GM23338 (cell line): ENCODE results near the gene SLC25A10. TPM values are rescaled to one million over a fixed set of nuclear protein-coding genes. Genes with fewer than 3 reads are reported as not detected.

Source experiments
- ATAC-seq: fragments of 200-7000 bp; cut with Tn5 transposase; 3 replicates; pipeline ENCODE4 v1.9.1; 2020
- DNase-seq: peaks from one replicate; pipeline ENCODE4 v3.0.0-alpha.2; 2015; ENCODE audit warnings: low spot score
- H2AFZ ChIP-seq: fragments of 200-600 bp; sonication (generic); 2 replicates; pipeline ENCODE4 v1.8.0; 2016; ENCODE audit warnings: antibody characterized with exemption, mild to moderate bottlenecking, moderate library complexity
- H3F3A ChIP-seq: fragments of 200-600 bp; sonication (generic); replicated peaks from 2 replicates; pipeline ENCODE4 v1.8.0; 2017; ENCODE audit warnings: antibody characterized with exemption, mixed run types, low read depth
- H3K27ac ChIP-seq: fragments of 200-600 bp; sonication (generic); 2 replicates; pipeline ENCODE4 v1.6.1; 2016; ENCODE audit warnings: low read depth
- H3K27me3 ChIP-seq: fragments of 200-600 bp; sonication (generic); 2 replicates; pipeline ENCODE4 v1.8.0; 2016; ENCODE audit warnings: mild to moderate bottlenecking, mixed run types, moderate library complexity; ENCODE audit not compliant: insufficient read depth
- H3K36me3 ChIP-seq: fragments of 200-600 bp; sonication (generic); 2 replicates; pipeline ENCODE4 v1.8.0; 2016; ENCODE audit warnings: mild to moderate bottlenecking; ENCODE audit not compliant: insufficient read depth
- H3K4me1 ChIP-seq: fragments of 200-600 bp; sonication (generic); 2 replicates; pipeline ENCODE4 v1.8.0; 2016; ENCODE audit warnings: mild to moderate bottlenecking, moderate library complexity; ENCODE audit not compliant: insufficient read depth
- H3K4me2 ChIP-seq: fragments of 200-600 bp; sonication (generic); 2 replicates; pipeline ENCODE4 v1.7.1; 2017; ENCODE audit warnings: mixed run types
- H3K4me3 ChIP-seq: fragments of 200-600 bp; sonication (generic); 2 replicates; pipeline ENCODE4 v1.6.1; 2016; ENCODE audit warnings: mixed run types
- H3K79me2 ChIP-seq: fragments of 200-600 bp; sonication (generic); replicated peaks from 2 replicates; pipeline ENCODE4 v1.8.0; 2017; ENCODE audit warnings: mild to moderate bottlenecking; ENCODE audit not compliant: insufficient read depth
- H3K9me2 ChIP-seq: fragments of 200-600 bp; sonication (generic); 2 replicates; pipeline ENCODE4 v1.8.0; 2017; ENCODE audit not compliant: insufficient read depth
- H4K20me1 ChIP-seq: fragments of 200-600 bp; sonication (generic); replicated peaks from 2 replicates; pipeline ENCODE4 v1.8.0; 2017; ENCODE audit warnings: mild to moderate bottlenecking; ENCODE audit not compliant: insufficient read depth
- H3K27ac Mint-ChIP-seq: 2 replicates; pipeline ENCODE4 v1.8.0; 2020; ENCODE audit warnings: inconsistent platforms, mild to moderate bottlenecking, moderate library complexity, mixed read lengths
- H3K27me3 Mint-ChIP-seq: 3 replicates; pipeline ENCODE4 v1.8.0; 2022; ENCODE audit warnings: low read depth, mild to moderate bottlenecking, moderate library complexity, mixed read lengths, inconsistent platforms; ENCODE audit not compliant: insufficient read depth, poor library complexity
- H3K36me3 Mint-ChIP-seq: 3 replicates; pipeline ENCODE4 v1.8.0; 2021; ENCODE audit warnings: low read depth, mild to moderate bottlenecking, inconsistent platforms, moderate library complexity, mixed read lengths
- H3K4me1 Mint-ChIP-seq: 3 replicates; pipeline ENCODE4 v1.8.0; 2020; ENCODE audit warnings: mild to moderate bottlenecking, inconsistent platforms, mixed read lengths
- H3K4me3 Mint-ChIP-seq: 3 replicates; pipeline ENCODE4 v1.8.0; 2021; ENCODE audit warnings: moderate library complexity, mild to moderate bottlenecking, inconsistent platforms, mixed read lengths
- H3K9me3 Mint-ChIP-seq: 3 replicates; pipeline ENCODE4 v1.8.0; 2020; ENCODE audit warnings: moderate library complexity, mild to moderate bottlenecking, inconsistent platforms, mixed read lengths
- CREB1 ChIP-seq: fragments of 250-450 bp; sonication (Bioruptor Pico); IDR thresholded peaks from 2 replicates; pipeline ENCODE4 v1.5.0; 2020; ENCODE audit warnings: low read depth, mild to moderate bottlenecking, moderate library complexity
- EZH2phosphoT487 ChIP-seq: fragments of 200-600 bp; sonication (generic); IDR thresholded peaks from one replicate; pipeline ENCODE4 v1.8.1; 2018; ENCODE audit warnings: antibody characterized with exemption; ENCODE audit not compliant: unreplicated experiment
- ZNF114 ChIP-seq: fragments of 250-450 bp; sonication (Bioruptor Pico); IDR thresholded peaks from 2 replicates; pipeline ENCODE4 v1.5.0; 2020; ENCODE audit warnings: mild to moderate bottlenecking, moderate library complexity
- polyA plus RNA-seq: library from polyadenylated mRNA; unstranded; fragments of >200 nt; fragmentation: Nextera tagmentation; extraction: Ambion mirVana; gene quantifications from 2 replicates; pipeline ENCODE4 v1.2.1, GENCODE V29; 2016
- total RNA-seq: library from RNA; depleted of rRNA; stranded (reverse); fragments of >200 nt; shearing (Covaris generic); gene quantifications from 2 replicates; pipeline ENCODE4 v1.2.3, GENCODE V29; 2014
- TF ChIP-seq, protein P1 (sequence below), 2 experiments: fragments of 200-600 bp in 1 of 2; sonication (generic) in 1 of 2; conservative IDR thresholded peaks; 2 replicates each; pipeline versions ENCODE4 v1.5.1 to v1.6.1; 2016 to 2017; ENCODE audit warnings: antibody characterized with exemption in 2 of 2, low read depth in 2 of 2, mild to moderate bottlenecking in 2 of 2, moderate library complexity in 1 of 2
- TF ChIP-seq, protein P2 (sequence below): IDR thresholded peaks from one replicate; pipeline ENCODE4 v1.6.1; 2018; ENCODE audit warnings: antibody characterized with exemption; ENCODE audit not compliant: unreplicated experiment
- TF ChIP-seq, protein P3 (sequence below): IDR thresholded peaks from 2 replicates; pipeline ENCODE4 v1.6.1; 2016; ENCODE audit warnings: antibody characterized with exemption

Gene SLC25A10
- total and polyA plus RNA-seq, 2 experiments from 2014 or later, result 25.7 to 47.4 TPM

DNA sequence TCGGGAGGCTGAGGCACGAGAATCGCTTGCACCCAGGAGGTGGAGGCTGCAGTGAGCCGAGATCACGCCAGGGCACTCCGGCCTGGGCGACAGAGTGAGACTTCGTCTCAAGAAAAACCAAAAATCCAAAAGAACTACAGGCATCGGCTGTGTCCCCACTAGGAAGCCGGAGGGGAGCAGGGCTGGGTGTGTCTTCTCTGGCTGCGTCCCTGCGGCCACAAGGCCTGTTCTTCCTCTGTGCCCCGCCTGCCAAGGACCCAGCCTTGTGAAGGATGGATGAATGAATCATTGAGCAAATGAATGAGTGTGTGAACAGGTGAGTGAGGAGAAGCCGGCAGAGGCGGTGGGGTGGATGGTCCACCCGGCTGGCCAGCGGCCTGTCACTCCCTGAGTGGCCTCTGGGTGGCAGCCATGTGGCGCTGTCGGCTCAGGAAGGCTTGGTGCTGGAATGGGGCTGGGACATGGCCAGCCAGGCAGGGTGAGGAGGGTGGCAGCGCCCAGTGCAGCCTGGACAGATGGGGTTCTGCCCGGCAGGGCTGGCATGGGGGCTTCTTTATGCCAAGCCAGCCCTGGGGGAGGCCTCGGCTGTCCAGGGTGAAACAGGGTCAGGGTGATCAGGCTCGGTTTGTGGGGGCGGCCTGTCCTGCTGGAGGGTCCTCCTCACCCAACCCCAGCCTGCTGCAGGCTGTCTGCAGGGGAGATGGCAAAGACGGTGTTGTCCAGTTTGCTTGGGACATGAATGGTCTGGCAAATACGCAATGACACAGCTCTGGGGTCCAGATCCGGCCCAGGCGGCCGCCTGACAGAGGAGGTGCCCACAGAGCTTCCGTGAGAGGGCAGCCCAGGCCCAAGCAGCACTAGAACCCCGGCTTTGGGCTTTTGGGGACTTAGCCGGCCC, 21.7 kb downstream of the SLC25A10 start:
- Histone ChIP-seq H3K79me2 (no peaks in the 10 kb centered on the region), H3K4me3 (no peak overlapping the region), H3F3A (peaks cover 12% of the 10 kb centered on the region), H3K36me3 (no peaks in the 10 kb centered on the region), H3K9me2 (no peaks in the 10 kb centered on the region), H3K27ac (peak overlapping the region; percentile 19; the same call in 1 of the 2 replicates), H3K27me3 (no peaks in the 10 kb centered on the region), H4K20me1 (no peaks in the 10 kb centered on the region), H3K4me1 (peaks cover 7% of the 10 kb centered on the region; the same call in 1 of the 2 replicates), H3K4me2 (peak overlapping the region; percentile 12; the same call in 1 of the 2 replicates), H2AFZ (peak overlapping the region; percentile 56; the same call in 1 of the 2 replicates)
- DNase-seq (peak; percentile 89), ATAC-seq (peak; percentile 87)
- peak overlapping the region; percentile 72; the same call in 1 of the 2 replicates for H3K27ac Mint-ChIP-seq
- H3K9me3 Mint-ChIP-seq, result no peaks in the 10 kb centered on the region
- H3K36me3 Mint-ChIP-seq, result no peaks in the 10 kb centered on the region
- H3K4me1 Mint-ChIP-seq, result peaks cover 24% of the 10 kb centered on the region
- H3K4me3 Mint-ChIP-seq, result no peak overlapping the region
- H3K27me3 Mint-ChIP-seq, result peaks cover 16% of the 10 kb centered on the region
- TF ChIP-seq, protein P1, sequence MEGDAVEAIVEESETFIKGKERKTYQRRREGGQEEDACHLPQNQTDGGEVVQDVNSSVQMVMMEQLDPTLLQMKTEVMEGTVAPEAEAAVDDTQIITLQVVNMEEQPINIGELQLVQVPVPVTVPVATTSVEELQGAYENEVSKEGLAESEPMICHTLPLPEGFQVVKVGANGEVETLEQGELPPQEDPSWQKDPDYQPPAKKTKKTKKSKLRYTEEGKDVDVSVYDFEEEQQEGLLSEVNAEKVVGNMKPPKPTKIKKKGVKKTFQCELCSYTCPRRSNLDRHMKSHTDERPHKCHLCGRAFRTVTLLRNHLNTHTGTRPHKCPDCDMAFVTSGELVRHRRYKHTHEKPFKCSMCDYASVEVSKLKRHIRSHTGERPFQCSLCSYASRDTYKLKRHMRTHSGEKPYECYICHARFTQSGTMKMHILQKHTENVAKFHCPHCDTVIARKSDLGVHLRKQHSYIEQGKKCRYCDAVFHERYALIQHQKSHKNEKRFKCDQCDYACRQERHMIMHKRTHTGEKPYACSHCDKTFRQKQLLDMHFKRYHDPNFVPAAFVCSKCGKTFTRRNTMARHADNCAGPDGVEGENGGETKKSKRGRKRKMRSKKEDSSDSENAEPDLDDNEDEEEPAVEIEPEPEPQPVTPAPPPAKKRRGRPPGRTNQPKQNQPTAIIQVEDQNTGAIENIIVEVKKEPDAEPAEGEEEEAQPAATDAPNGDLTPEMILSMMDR (conservative IDR thresholded peaks at IDR 0.05; ENCODE audit: low read depth in 2 of 2), result peak; percentile 82 to 98
- no peak for TF ChIP-seq ZNF114

DNA sequence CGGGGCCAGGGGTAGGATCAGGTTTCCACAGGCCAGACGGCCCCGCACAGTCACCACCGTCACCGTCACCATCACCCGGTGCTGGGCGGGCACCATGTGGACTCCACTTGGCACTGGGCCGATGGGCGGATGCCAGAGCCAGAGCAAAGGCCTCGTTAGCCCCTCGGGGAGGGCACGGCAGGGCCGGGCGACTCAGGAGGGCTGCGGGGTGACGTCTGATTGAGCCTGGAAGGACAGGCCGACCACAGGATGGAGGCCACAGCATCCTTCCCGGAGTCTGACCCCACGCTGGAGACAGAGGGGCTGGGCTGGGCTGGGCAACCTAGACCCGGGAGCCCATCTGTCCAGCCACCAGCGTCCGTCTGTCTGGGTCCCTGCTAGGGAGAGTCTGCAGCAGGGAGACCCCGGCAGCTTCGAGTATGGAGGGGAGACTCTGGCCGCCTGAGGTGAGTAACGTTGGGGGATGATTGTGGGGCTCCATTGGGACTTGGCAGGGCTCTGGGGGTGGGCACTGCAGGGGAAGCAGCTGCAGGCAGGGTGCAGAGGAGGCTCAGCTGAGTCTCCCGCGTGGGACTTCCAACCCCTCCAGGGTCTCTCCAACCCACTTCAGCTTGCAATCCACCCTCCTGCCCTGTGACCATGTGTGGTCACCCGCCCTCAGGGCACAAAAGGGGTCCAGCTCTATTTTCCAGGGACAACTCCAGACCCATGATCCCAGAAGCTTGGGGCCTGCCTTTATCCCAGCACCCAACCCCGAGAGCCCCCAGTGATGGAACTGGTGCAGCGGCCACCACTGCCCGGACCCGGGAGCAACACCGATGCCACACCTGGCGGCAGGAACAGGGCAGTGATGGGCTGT, 22.6 kb downstream of the SLC25A10 start:
- no peaks in the 10 kb centered on the region for H3K9me3 Mint-ChIP-seq
- no peak overlapping the region for H3K27ac Mint-ChIP-seq
- H3K27me3 Mint-ChIP-seq, result peaks cover 16% of the 10 kb centered on the region
- no peak overlapping the region for H3K4me3 Mint-ChIP-seq
- H3K9me2 ChIP-seq, result no peaks in the 10 kb centered on the region
- no peaks in the 10 kb centered on the region for H3K36me3 ChIP-seq
- no peak overlapping the region for H3K27ac ChIP-seq
- H3K4me3 ChIP-seq, result no peak overlapping the region
- 0 out of 2 replicates have a peak overlapping the region, but pooled peaks have one; percentile 56 for H2AFZ ChIP-seq
- H4K20me1 ChIP-seq, result no peaks in the 10 kb centered on the region
- H3K79me2 ChIP-seq, result no peaks in the 10 kb centered on the region
- no peak overlapping the region for H3K4me2 ChIP-seq
- DNase-seq, result no peak
- H3K36me3 Mint-ChIP-seq, result no peaks in the 10 kb centered on the region
- H3K4me1 Mint-ChIP-seq, result peaks cover 24% of the 10 kb centered on the region
- ATAC-seq, result no peak
- no peaks in the 10 kb centered on the region for H3K27me3 ChIP-seq
- peaks cover 12% of the 10 kb centered on the region for H3F3A ChIP-seq
- peaks cover 7% of the 10 kb centered on the region; the same call in 1 of the 2 replicates for H3K4me1 ChIP-seq
- TF ChIP-seq, protein P2, sequence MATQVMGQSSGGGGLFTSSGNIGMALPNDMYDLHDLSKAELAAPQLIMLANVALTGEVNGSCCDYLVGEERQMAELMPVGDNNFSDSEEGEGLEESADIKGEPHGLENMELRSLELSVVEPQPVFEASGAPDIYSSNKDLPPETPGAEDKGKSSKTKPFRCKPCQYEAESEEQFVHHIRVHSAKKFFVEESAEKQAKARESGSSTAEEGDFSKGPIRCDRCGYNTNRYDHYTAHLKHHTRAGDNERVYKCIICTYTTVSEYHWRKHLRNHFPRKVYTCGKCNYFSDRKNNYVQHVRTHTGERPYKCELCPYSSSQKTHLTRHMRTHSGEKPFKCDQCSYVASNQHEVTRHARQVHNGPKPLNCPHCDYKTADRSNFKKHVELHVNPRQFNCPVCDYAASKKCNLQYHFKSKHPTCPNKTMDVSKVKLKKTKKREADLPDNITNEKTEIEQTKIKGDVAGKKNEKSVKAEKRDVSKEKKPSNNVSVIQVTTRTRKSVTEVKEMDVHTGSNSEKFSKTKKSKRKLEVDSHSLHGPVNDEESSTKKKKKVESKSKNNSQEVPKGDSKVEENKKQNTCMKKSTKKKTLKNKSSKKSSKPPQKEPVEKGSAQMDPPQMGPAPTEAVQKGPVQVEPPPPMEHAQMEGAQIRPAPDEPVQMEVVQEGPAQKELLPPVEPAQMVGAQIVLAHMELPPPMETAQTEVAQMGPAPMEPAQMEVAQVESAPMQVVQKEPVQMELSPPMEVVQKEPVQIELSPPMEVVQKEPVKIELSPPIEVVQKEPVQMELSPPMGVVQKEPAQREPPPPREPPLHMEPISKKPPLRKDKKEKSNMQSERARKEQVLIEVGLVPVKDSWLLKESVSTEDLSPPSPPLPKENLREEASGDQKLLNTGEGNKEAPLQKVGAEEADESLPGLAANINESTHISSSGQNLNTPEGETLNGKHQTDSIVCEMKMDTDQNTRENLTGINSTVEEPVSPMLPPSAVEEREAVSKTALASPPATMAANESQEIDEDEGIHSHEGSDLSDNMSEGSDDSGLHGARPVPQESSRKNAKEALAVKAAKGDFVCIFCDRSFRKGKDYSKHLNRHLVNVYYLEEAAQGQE, result no peak
- TF ChIP-seq EZH2phosphoT487 (no peak), CREB1 (CRISPR knock-in tag) (no peak)
- TF ChIP-seq, protein P3, sequence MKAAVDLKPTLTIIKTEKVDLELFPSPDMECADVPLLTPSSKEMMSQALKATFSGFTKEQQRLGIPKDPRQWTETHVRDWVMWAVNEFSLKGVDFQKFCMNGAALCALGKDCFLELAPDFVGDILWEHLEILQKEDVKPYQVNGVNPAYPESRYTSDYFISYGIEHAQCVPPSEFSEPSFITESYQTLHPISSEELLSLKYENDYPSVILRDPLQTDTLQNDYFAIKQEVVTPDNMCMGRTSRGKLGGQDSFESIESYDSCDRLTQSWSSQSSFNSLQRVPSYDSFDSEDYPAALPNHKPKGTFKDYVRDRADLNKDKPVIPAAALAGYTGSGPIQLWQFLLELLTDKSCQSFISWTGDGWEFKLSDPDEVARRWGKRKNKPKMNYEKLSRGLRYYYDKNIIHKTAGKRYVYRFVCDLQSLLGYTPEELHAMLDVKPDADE, result no peak
